ENCODE measurements around the gene CFAP90. TPM values are rescaled to one million over a fixed set of nuclear protein-coding genes. Genes with fewer than 3 reads are reported as not detected.

Gene CFAP90
- total and polyA plus RNA-seq, 2 of the 8 experiments (the other 6 are each of a cell fraction or from before 2014, with no cell fraction given), result 0.39 to 0.92 TPM

GRCh38 chr5:7894860-7895259 is 43.9 kb upstream of the CFAP90 start (continued):
- TF ChIP-seq RBBP5 (IDR thresholded peaks at IDR 0.05; ENCODE audit: borderline replicate concordance, low read depth, low read length) (no peak), MAFK (IDR thresholded peaks at IDR 0.05; ENCODE audit: low read depth, low read length) (no peak)
